GM18870 (cell line): ENCODE measurements around the gene RD3L.
A peak's percentile ranks its signal among the peaks of the same experiment; 100 is the strongest.
"Not testable (repeated sequence)": the region's sequence is repeated elsewhere in the genome, so short reads cannot be mapped to it uniquely, and the experiment has no call there.

Experiments
- ATAC-seq: cut with Tn5 transposase; IDR thresholded peaks from one replicate; pipeline ENCODE4 v1.9.1; 2021; ENCODE audit warnings: moderate library complexity; ENCODE audit not compliant: unreplicated experiment

RD3L gene

GRCh38 chr14:103928011-103928890, 14.1 kb downstream of the RD3L start, which contains the start of gene TDRD9:
Gene TDRD9, plus strand, starts transcription at chr14:103928456. Its CDS starts 54 bp downstream, at chr14:103928510.
- ATAC-seq, result no peak

- no peak for ATAC-seq
These were observed 14.8 kb downstream of the RD3L start for GRCh38 chr14:103927566-103927965.

- ATAC-seq, result no peak
These were observed 17.0 kb downstream of the RD3L start for GRCh38 chr14:103925316-103925715.

GRCh38 chr14:103923863-103924262, 18.5 kb downstream of the RD3L start:
- ATAC-seq, result no peak

- ATAC-seq, result not testable (repeated sequence)
These were observed 20.5 kb downstream of the RD3L start for GRCh38 chr14:103921855-103922200.

- peak; percentile 89 for ATAC-seq
These were observed 21.1 kb downstream of the RD3L start for GRCh38 chr14:103920981-103921854.

GRCh38 chr14:103916636-103917262, 25.6 kb downstream of the RD3L start:
- ATAC-seq, result no peak

- no peak for ATAC-seq
These were observed 26.7 kb downstream of the RD3L start for GRCh38 chr14:103915616-103916015.

GRCh38 chr14:103910984-103911383, 31.3 kb downstream of the RD3L start:
- no peak for ATAC-seq

GRCh38 chr14:103910262-103910935, 31.9 kb downstream of the RD3L start:
- peak; percentile 55 for ATAC-seq

- ATAC-seq, result no peak
These were observed 32.6 kb downstream of the RD3L start for GRCh38 chr14:103909531-103910261.

- ATAC-seq, result no peak
These were observed 33.7 kb downstream of the RD3L start for GRCh38 chr14:103908580-103908979.

GRCh38 chr14:103905842-103906456, 36.4 kb downstream of the RD3L start:
- no peak for ATAC-seq

GRCh38 chr14:103904493-103905107, 37.7 kb downstream of the RD3L start:
- no peak for ATAC-seq

GRCh38 chr14:103899833-103900232, 42.5 kb downstream of the RD3L start:
- no peak for ATAC-seq

- no peak for ATAC-seq
These were observed 43.0 kb downstream of the RD3L start for GRCh38 chr14:103899316-103899715.

GRCh38 chr14:103898711-103899110, 43.6 kb downstream of the RD3L start:
- ATAC-seq, result no peak

GRCh38 chr14:103898204-103898603, 44.1 kb downstream of the RD3L start:
- ATAC-seq, result no peak
